Activated B cell treated with CpG ODN at 0.5 μM for 24 hours (primary cell): ENCODE data around the gene CORO6. TPM values are rescaled to one million over a fixed set of nuclear protein-coding genes. Genes with fewer than 3 reads are reported as not detected.
A peak's percentile ranks its signal among the peaks of the same experiment; 100 is the strongest.

Experiments used
- ATAC-seq: fragments of 200-7000 bp; cut with Tn5 transposase; one replicate; pipeline ENCODE4 v1.10.0; 2021; ENCODE audit warnings: low read depth, mild to moderate bottlenecking, moderate library complexity
- CTCF ChIA-PET: fragments of 350-600 bp; sonication (Branson Sonifier 250); formaldehyde crosslinking; loops from one replicate; lab custom pipeline; 2021; ENCODE audit warnings: antibody characterized with exemption; lab: Charles Lee
- POLR2A ChIA-PET: fragments of 350-600 bp; sonication (Branson Sonifier 250); formaldehyde crosslinking; loops from one replicate; lab custom pipeline; 2021; ENCODE audit warnings: antibody characterized with exemption; lab: Charles Lee
- DNase-seq: peaks from one replicate; pipeline ENCODE4 v3.0.0; 2022
- H3K27ac Mint-ChIP-seq: one replicate; pipeline ENCODE4 v1.8.0; 2020; ENCODE audit warnings: mixed read lengths
- H3K27me3 Mint-ChIP-seq: one replicate; pipeline ENCODE4 v1.8.0; 2021; ENCODE audit warnings: mixed read lengths
- H3K36me3 Mint-ChIP-seq: one replicate; pipeline ENCODE4 v1.8.0; 2021; ENCODE audit warnings: low read depth, mixed read lengths
- H3K4me1 Mint-ChIP-seq: one replicate; pipeline ENCODE4 v1.8.0; 2021; ENCODE audit warnings: mixed read lengths
- H3K4me3 Mint-ChIP-seq: one replicate; pipeline ENCODE4 v1.8.0; 2020; ENCODE audit warnings: mild to moderate bottlenecking, mixed read lengths
- H3K9me3 Mint-ChIP-seq: one replicate; pipeline ENCODE4 v1.8.0; 2020; ENCODE audit warnings: mixed read lengths
- intact Hi-C: fragments of 100-400 bp; cut with micrococcal nuclease; formaldehyde crosslinking; loops from one replicate; pipeline ENCODE4 v1.15.1; 2024
- total RNA-seq: library from RNA; stranded (reverse); gene quantifications from 2 replicates; pipeline ENCODE4 v1.2.3, GENCODE V29; 2022
- TF ChIP-seq, protein P1 (sequence below): fragments of 200-600 bp; IDR thresholded peaks from one replicate; pipeline ENCODE4 v1.8.0; 2022; ENCODE audit warnings: antibody characterized with exemption, mild to moderate bottlenecking

The CORO6 gene
- total RNA-seq, 1 donor from 2014 or later = 4.1 TPM

DNA sequence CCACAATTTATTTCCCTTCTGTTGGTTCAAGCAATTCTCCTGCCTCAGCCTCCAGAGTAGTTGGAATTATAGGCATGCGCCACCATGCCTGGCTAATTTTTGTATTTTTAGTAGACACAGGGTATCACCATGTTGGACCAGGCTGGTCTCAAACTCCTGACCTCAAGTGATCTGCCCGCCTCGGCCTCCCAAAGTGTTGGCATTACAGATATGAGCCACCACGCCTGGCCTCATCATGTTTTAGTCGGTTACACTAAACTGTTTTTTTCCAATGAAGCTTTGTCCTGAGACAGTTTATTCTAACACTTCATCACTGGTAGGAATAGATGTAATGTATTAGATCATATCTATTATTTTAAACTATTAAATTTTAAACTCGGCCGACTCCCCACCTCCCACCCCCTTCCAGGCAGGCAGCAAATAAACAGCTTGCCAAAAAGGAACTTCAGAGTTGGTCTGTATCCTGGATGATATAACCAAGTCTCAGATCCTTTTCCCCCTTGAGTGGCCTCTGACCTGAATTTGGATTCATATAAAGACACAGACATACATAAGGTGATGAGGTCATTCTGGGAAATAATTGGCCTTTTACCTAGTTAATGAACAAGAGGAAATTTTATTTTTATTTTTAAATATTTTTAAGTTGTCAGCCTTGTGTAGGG lies 18.4 kb upstream of the CORO6 start:
- intact Hi-C loops = no loop called here
- Mint-ChIP-seq H3K36me3 (peaks cover 49% of the 10 kb centered on the region), H3K4me1 (peaks cover 32% of the 10 kb centered on the region), H3K27ac (peak overlapping the region; percentile 89), H3K9me3 (no peaks in the 10 kb centered on the region), H3K4me3 (no peak overlapping the region), H3K27me3 (no peaks in the 10 kb centered on the region)
- ChIA-PET POLR2A (interaction anchor here (0.6 to 0.9 kb wide), 3 partner anchors 59 to 288 kb away, joined by 3 to 4 read pairs (median 3); no protein-coding TSS in a partner anchor), CTCF (interaction anchor here (1.1 to 8.2 kb wide), 8 partner anchors 23 to 380 kb away, joined by 3 to 173 read pairs (median 12); partner anchors contain the start of gene SSH2)
- DNase-seq = no peak
- no peak for ATAC-seq
- TF ChIP-seq, protein P1, sequence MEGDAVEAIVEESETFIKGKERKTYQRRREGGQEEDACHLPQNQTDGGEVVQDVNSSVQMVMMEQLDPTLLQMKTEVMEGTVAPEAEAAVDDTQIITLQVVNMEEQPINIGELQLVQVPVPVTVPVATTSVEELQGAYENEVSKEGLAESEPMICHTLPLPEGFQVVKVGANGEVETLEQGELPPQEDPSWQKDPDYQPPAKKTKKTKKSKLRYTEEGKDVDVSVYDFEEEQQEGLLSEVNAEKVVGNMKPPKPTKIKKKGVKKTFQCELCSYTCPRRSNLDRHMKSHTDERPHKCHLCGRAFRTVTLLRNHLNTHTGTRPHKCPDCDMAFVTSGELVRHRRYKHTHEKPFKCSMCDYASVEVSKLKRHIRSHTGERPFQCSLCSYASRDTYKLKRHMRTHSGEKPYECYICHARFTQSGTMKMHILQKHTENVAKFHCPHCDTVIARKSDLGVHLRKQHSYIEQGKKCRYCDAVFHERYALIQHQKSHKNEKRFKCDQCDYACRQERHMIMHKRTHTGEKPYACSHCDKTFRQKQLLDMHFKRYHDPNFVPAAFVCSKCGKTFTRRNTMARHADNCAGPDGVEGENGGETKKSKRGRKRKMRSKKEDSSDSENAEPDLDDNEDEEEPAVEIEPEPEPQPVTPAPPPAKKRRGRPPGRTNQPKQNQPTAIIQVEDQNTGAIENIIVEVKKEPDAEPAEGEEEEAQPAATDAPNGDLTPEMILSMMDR = no peak

DNA sequence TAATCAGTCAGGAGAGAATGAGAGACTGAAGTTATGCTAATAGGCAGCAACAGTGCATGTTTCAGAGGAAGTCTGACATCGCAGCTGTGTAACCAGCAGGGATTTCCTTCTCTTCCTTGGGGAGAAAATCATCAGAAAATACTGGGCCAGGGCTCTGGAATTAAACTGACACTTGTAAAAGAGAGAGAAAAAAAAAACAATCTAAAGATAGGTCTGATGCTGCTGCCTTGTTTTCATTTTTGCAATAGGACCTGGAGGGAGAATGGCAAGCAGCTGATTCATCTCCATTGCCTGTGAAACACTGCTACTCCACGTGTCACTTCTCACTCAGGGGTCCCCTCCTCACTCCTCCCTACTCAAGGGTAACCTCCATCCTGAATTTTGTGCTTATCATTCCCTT lies 17.7 kb upstream of the CORO6 start:
- intact Hi-C loops = no loop called here
- POLR2A ChIA-PET = interaction anchor here (1.3 to 1.7 kb wide), 5 partner anchors 23 to 167 kb away, joined by 3 to 23 read pairs (median 18); no protein-coding TSS in a partner anchor

DNA sequence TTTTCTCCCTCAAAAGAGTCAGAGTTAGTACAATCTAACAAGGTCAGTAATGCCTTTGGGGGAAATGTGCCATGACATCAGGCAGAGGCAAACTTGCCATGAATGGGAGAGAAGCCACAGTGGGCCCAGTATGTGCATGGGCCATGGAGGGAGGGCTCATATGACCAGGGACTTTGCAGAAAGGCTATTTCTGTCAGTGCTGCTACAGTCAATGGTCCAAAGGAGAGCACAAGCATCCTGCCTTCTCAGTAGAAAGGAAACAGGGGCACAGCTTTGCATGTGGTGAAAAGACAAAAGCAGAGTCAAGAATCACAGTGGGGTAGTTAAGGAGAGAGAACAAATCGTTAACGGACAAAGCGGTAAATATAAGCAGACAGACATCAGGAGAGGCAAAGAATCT lies 11.2 kb upstream of the CORO6 start:
- DNase-seq (no peak), ATAC-seq (no peak)
- H3K27me3 Mint-ChIP-seq = no peaks in the 10 kb centered on the region
- ChIA-PET CTCF (interaction anchor here (1.3 to 1.4 kb wide), 2 partner anchors 10 to 145 kb away, joined by 3 read pairs; no protein-coding TSS in a partner anchor), POLR2A (no interaction called here)
- intact Hi-C loops = no loop called here
- peaks cover 7% of the 10 kb centered on the region for H3K4me1 Mint-ChIP-seq
- H3K27ac Mint-ChIP-seq = peak overlapping the region; percentile 32
- TF ChIP-seq, protein P1 = no peak
- no peaks in the 10 kb centered on the region for H3K9me3 Mint-ChIP-seq
- peaks cover 78% of the 10 kb centered on the region for H3K36me3 Mint-ChIP-seq
- no peak overlapping the region for H3K4me3 Mint-ChIP-seq

More for the DNA sequence above, 17.7 kb upstream of the CORO6 start:
- Mint-ChIP-seq H3K4me3 (no peak overlapping the region), H3K9me3 (no peaks in the 10 kb centered on the region), H3K27ac (peak overlapping the region; percentile 89), H3K4me1 (peaks cover 32% of the 10 kb centered on the region), H3K36me3 (peaks cover 49% of the 10 kb centered on the region), H3K27me3 (no peaks in the 10 kb centered on the region)
- TF ChIP-seq, protein P1 = no peak
- ATAC-seq (no peak), DNase-seq (no peak)
- CTCF ChIA-PET = interaction anchor here (1.2 to 8.2 kb wide), 13 partner anchors 23 to 380 kb away, joined by 3 to 173 read pairs (median 12); partner anchors contain the start of gene SSH2

DNA sequence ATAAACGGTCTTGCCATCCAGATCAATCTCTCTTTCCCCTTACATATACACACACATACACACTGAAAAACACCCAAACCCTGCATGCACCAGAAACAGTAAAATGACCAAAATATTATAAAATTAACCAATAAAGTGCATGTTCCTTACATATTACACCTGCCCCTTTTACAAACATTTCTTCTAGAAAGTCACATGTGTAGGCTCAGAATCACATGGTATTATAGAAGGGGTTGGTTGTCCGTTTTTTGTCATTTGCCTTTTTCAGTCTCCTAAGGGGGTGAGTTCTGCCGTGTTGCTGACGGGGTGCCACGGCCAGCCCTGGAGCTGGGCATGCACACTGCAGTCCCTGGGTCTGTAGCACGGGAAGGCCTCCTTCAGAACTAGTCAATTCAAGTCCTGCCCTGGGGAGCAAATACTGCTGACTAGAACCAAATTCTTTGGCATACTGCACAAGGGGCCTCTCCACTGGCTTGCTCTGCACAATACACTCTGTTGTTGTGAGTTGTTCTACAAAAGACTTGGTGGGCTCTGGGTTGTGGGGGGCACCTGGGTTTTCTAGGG lies 8.0 kb upstream of the CORO6 start:
- peaks cover 4% of the 10 kb centered on the region for H3K4me1 Mint-ChIP-seq

More for the DNA sequence above, 8.0 kb upstream of the CORO6 start:
- H3K4me3 Mint-ChIP-seq = no peak overlapping the region
- no peaks in the 10 kb centered on the region for H3K9me3 Mint-ChIP-seq
- intact Hi-C loops = no loop called here
- POLR2A ChIA-PET = no interaction called here
- TF ChIP-seq, protein P1 = no peak
- ATAC-seq = no peak
- H3K36me3 Mint-ChIP-seq = peaks cover 79% of the 10 kb centered on the region
- no peak overlapping the region for H3K27ac Mint-ChIP-seq
- H3K27me3 Mint-ChIP-seq = no peaks in the 10 kb centered on the region
- CTCF ChIA-PET = interaction anchor here (0.6 kb wide), 1 partner anchor 32 kb away, joined by 3 read pairs; no protein-coding TSS in a partner anchor
- DNase-seq = no peak
